Mucosa of stomach (tissue), 1 donor: ENCODE results near the gene RUSF1.
"Not testable (repeated sequence)": the region's sequence is repeated elsewhere in the genome, so short reads cannot be mapped to it uniquely, and the experiment has no call there.

ENCODE experiments used
- H3K27me3 ChIP-seq: one replicate; pipeline ENCODE4 v1.7.0; 2013; ENCODE audit warnings: mild to moderate bottlenecking, low read length; ENCODE audit not compliant: control insufficient read depth, insufficient read depth
- H3K36me3 ChIP-seq: one replicate; pipeline ENCODE4 v1.7.0; 2013; ENCODE audit warnings: low read length; ENCODE audit not compliant: control insufficient read depth, insufficient read depth
- H3K4me1 ChIP-seq: one replicate; pipeline ENCODE4 v1.7.0; 2013; ENCODE audit warnings: mild to moderate bottlenecking, low read length; ENCODE audit not compliant: control insufficient read depth, insufficient read depth
- H3K4me3 ChIP-seq: one replicate; pipeline ENCODE4 v1.7.0; 2013; ENCODE audit warnings: low read length
- H3K9ac ChIP-seq: one replicate; pipeline ENCODE4 v1.7.0; 2013; ENCODE audit warnings: mild to moderate bottlenecking, low read length, moderate library complexity
- H3K9me3 ChIP-seq: one replicate; pipeline ENCODE4 v1.7.0; 2013; ENCODE audit warnings: mild to moderate bottlenecking, low read length, moderate library complexity; ENCODE audit not compliant: control insufficient read depth
- donor health status: Pancreatic carcinoma.

Gene RUSF1

DNA sequence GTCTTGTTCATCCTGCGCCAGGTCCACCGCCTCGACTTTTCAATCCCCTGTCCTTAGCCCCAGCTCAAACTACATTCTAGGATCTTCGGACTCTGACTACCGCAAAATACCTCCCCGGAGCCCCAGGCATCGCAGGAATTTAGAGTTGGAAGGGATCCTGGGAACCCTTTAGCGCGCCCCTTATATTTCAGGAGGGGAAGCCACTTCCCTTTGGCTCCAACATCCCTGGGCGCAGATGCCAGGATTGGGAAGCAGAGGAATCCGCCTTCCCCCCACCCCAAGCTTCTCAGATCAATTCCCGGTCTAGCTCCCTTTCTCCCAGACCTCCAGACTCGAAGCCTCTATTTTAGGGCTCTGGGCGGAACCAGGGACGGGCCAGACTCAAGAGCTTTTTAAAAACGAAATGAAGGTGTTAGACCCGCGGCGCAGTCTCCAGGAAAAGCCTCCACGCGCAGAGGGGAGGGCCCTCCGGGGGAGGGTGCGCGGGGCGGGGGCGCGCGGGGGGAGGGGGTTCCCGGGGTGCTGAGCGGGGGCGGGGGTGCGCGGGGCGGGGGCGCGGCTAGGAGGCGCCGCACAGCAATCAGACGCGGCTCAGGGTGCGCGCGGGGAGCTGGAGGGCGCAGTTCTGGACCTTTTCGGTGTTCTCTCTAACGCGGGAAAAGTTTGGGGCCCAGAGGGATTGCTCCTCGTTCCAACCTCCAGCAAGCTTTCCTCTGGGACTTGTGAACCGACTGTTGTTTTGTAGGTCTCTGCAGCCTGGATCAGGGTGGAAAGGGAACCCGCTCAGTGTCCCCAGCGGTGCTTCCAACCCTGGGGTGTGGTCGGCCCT lies 21.1 kb upstream of the RUSF1 start:
- Histone ChIP-seq H3K4me1 (no peaks in the 10 kb centered on the region), H3K27me3 (peaks cover 23% of the 10 kb centered on the region), H3K36me3 (no peaks in the 10 kb centered on the region), H3K9ac (no peak overlapping the region), H3K9me3 (no peaks in the 10 kb centered on the region), H3K4me3 (no peak overlapping the region)

DNA sequence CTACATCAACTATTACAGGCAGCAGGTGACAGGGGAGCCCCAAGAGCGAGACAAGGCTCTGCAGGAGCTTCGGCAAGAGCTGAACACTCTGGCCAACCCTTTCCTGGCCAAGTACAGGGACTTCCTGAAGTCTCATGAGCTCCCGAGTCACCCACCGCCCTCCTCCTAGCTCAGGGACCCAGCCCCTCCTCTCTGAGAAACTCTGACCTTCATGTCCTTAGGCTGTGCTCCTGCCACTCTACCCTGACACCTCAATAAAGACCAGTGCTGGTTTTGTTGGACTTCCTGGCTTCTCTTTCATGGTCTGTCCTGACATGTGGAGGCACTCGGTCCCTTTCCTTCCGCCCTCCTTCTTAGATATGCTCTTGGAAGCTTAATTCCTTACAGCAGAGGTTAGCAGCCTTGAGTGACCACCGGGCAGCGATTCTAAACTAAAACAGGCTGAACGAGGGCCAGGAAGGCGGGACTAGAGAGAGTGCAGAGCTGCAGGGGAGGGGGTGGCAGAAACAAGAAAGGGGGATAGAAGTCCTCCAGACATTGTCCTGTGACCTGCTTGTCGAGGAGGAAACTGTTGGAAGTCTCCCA lies 20.4 kb upstream of the RUSF1 start:
- H3K4me3 ChIP-seq = no peak overlapping the region
- peaks cover 23% of the 10 kb centered on the region for H3K27me3 ChIP-seq
- no peaks in the 10 kb centered on the region for H3K36me3 ChIP-seq
- H3K9ac ChIP-seq = no peak overlapping the region
- H3K4me1 ChIP-seq = no peaks in the 10 kb centered on the region
- no peaks in the 10 kb centered on the region for H3K9me3 ChIP-seq

DNA sequence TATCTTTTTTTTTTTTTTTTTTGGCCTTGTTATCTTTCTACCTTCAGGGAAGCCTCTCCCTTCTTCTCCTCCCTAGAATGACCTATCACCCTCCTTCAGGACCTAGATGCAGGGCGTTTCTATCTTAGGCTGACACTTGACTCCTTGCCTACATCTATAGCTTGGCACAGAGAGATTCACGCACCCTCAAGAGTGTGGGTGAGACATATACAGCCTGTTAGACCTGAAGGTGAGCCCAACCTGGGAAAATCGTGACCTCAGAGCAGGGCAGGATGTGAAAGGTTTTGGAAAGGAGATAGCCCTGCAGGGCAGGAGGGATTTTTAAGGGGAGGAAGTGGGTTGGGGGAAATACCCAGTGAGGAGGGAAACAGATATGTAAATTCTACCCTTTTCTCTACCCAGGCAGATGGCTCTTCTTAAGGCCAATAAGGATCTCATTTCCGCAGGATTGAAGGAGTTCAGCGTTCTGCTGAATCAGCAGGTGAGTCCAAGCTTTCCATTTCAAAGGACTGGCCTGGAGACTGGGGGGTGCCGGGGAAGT lies 19.6 kb upstream of the RUSF1 start, which contains the start of gene AHSP:
Gene AHSP (plus strand): TSS at position 167 of the 541 bp plus-strand sequence. CDS start 240 bp downstream, at position 407.
- H3K4me1 ChIP-seq = no peaks in the 10 kb centered on the region
- H3K36me3 ChIP-seq = no peaks in the 10 kb centered on the region
- H3K9me3 ChIP-seq = no peaks in the 10 kb centered on the region
- H3K27me3 ChIP-seq = peaks cover 23% of the 10 kb centered on the region
- H3K9ac ChIP-seq = no peak within 1 kb of the TSS
- H3K4me3 ChIP-seq = no peak within 1 kb of the TSS

DNA sequence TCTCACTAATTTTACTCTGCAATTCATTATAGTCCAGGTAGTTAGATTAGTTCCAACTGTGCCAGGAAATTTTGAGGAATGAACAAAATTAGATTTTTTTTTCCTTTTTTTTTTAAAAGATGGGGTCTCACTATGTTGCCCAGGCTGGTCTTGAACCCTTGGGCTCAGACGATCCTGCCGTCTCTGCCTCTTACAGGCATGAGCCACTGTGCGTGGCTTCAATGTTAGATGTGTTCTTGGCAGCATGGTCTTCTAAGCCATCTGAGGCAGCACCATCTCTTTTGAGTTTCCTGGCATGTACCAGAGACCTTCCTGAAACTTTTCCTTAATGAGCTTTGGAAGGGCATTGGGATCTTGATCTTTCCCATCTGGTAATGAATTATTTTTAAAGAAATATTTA lies 16.9 kb upstream of the RUSF1 start:
- H3K36me3 ChIP-seq = no peaks in the 10 kb centered on the region
- H3K4me3 ChIP-seq = no peak overlapping the region
- H3K4me1 ChIP-seq = no peaks in the 10 kb centered on the region
- no peak overlapping the region for H3K9ac ChIP-seq
- no peaks in the 10 kb centered on the region for H3K9me3 ChIP-seq
- peaks cover 19% of the 10 kb centered on the region for H3K27me3 ChIP-seq

DNA sequence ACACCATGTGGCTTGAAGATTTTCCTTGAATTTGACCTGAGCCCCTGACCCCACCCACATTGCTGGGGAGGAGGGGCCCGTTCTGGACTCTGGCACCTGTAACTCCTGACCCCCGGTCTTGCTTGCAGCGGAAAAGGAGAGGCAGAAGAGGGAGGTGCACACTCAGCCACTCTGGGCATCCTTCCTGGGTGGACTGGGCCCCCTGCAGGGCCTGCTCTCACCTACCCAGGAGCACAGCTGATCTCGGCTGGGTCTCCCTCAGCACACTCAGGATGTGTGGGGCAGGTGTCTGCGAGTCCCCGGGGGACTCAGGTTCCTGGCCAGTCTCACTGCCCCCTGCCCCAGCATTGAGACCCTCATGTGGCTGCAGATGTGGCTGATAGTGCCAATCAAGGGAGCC lies 15.6 kb upstream of the RUSF1 start:
- not testable (repeated sequence) for H3K36me3 ChIP-seq, H3K9ac ChIP-seq, H3K4me3 ChIP-seq, H3K9me3 ChIP-seq, H3K4me1 ChIP-seq
- peaks cover 13% of the 10 kb centered on the region for H3K27me3 ChIP-seq

DNA sequence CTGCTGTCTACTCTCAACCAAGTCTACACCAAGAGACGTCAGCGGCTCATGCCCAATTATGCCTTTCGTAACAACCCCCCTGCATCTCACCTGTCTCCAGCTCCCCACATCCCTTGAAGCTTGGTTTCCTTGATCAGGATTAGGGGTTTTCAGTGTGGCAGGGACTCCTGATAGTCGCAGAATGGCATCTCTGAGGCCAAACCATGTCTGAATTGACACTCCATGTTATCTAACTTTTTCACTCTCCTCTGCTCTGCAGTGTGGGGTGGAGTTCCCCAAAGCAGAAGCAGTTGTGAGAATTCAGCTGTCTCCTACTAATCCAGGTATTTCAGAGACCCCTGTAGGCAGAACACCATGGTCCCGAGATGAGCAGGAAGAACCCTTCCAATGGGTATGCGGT lies 13.9 kb upstream of the RUSF1 start:
- H3K4me3 ChIP-seq = no peak overlapping the region
- no peaks in the 10 kb centered on the region for H3K27me3 ChIP-seq
- no peaks in the 10 kb centered on the region for H3K4me1 ChIP-seq
- H3K9me3 ChIP-seq = no peaks in the 10 kb centered on the region
- H3K36me3 ChIP-seq = no peaks in the 10 kb centered on the region
- H3K9ac ChIP-seq = no peak overlapping the region

DNA sequence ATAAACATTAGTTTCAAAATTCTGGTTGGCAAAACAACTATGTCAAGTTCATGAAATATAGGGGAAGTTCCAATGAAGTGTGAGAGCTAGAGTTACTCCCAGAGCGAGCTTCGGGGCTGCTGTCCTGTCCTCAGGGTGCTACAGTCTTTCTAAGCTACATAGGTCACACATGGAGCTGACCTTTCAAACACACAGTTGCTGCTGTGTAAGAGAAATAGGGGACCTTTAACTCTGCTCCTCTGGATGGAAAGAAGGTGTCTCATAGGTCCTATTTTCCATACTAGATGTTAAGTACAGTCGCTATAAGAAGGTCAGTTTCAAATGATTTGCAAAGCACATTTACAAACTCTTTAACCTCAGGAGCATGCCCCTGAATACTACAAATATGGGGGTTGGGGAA lies 13.2 kb upstream of the RUSF1 start:
- no peaks in the 10 kb centered on the region for H3K9me3 ChIP-seq
- no peak overlapping the region for H3K9ac ChIP-seq
- H3K4me1 ChIP-seq = no peaks in the 10 kb centered on the region
- H3K36me3 ChIP-seq = no peaks in the 10 kb centered on the region
- no peaks in the 10 kb centered on the region for H3K27me3 ChIP-seq
- H3K4me3 ChIP-seq = no peak overlapping the region

DNA sequence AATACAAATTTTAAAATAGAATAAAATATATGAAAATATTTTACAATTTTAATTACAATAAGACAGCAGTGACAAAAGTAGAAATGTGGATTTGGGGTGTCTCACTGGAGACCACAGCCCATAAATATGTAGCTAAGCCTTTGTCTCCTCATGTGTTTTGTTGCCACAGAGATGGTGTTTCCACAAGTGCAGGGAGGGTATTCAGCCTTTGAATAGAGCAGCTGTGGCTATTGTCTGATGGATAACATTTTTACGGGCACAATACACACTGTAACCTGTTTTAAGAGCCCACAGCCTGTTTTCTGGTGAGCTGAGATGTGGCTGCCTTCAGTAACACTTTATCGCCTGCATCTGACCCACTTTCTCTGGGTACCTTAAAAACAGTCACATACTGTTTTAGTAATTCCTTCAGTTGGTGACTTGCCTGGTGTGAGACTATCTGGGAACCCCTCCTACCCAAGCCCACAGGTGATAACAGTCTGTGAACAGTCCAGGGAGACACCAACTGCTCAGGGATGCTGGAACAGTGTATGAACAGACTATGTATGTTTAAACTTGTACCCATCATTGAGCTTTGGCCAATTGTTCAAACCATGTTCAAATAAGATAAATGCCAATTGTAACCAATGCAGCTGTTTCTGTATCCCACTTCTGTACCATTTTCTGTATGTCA lies 11.7 kb upstream of the RUSF1 start:
- Histone ChIP-seq H3K4me1 (no peaks in the 10 kb centered on the region), H3K4me3 (no peak overlapping the region), H3K36me3 (no peaks in the 10 kb centered on the region), H3K9ac (no peak overlapping the region), H3K9me3 (no peaks in the 10 kb centered on the region), H3K27me3 (no peaks in the 10 kb centered on the region)

DNA sequence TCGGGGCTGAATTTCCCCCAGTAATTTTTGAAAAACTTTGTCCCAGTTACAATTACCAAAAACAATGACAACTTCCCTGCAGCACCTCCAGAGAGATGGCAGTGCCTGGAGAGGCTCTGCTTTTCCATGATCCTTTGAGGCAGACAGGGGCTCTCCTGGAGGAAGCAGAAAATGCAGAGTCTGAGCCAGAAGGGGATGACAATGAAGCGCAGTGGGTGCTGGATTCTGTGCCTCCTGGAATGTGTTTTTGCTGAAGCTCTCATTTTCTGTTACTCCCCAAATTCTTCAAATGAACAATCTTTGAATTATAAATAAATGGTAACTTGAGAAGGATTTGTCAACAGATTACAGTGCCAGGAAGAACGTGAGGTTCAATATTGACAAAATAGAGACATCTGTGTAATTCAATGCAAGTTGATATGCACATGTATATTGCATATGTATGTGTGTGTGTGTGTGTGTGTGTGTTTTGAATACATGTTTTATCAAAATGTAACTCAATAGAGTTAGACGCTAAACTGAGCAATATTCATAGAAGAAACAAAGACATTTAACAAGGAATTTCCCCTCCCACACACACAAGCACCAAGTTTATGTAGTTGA lies 9.7 kb upstream of the RUSF1 start:
- no peak overlapping the region for H3K9ac ChIP-seq
- no peaks in the 10 kb centered on the region for H3K4me1 ChIP-seq
- no peaks in the 10 kb centered on the region for H3K27me3 ChIP-seq
- H3K36me3 ChIP-seq = no peaks in the 10 kb centered on the region
- no peaks in the 10 kb centered on the region for H3K9me3 ChIP-seq
- no peak overlapping the region for H3K4me3 ChIP-seq

DNA sequence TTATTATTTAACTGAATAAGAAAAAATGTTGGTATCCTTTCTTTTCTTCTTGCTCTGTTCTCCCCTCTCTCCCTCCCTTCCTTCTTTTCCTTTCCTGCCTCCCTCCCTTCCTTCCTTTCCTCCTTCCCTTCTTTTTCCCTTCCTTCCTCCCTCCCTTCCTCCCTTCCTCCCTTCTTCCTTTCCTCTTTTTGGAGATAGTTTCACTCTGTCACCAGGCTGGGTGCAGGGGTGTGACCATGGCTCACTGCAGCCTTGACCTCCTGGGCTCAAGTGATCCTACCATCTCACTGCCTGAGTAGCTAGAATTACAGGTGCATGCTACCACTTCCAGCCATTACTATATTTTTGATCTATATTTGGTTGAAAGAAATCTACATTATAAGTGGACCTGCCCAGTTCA lies 5.7 kb upstream of the RUSF1 start:
- Histone ChIP-seq H3K4me1 (peaks cover 7% of the 10 kb centered on the region), H3K9me3 (no peaks in the 10 kb centered on the region), H3K36me3 (no peaks in the 10 kb centered on the region), H3K4me3 (no peak overlapping the region), H3K27me3 (no peaks in the 10 kb centered on the region), H3K9ac (no peak overlapping the region)

DNA sequence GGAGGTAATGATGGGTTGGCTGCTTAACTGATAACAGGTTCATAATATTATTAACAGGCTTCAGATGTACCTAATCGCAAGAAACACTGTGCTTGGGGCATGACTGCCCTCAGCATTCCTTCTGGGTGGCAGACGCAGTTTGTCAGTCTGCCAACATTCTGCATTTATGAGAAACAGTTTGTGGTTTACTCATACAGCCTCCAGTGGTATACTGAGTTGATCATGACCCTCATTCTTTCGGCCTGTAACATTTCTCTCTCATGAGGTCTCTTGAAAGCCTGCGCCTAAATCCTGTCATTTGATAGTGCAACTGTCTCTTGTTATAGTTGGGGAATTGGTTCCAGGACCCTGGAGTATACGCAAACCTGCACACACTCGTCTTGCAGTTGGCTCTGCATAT lies 4.9 kb upstream of the RUSF1 start:
- Histone ChIP-seq H3K4me3 (no peak overlapping the region), H3K9me3 (no peaks in the 10 kb centered on the region), H3K27me3 (no peaks in the 10 kb centered on the region), H3K36me3 (no peaks in the 10 kb centered on the region), H3K9ac (no peak overlapping the region), H3K4me1 (peaks cover 12% of the 10 kb centered on the region)
